ENCODE measurements around the gene ANKK1. TPM values are rescaled to one million over a fixed set of nuclear protein-coding genes. Genes with fewer than 3 reads are reported as not detected.

Gene ANKK1
- total and polyA plus RNA-seq, 9 of the 15 experiments (the other 6 are each of a cell fraction or from before 2014, with no cell fraction given) = not detected

DNA sequence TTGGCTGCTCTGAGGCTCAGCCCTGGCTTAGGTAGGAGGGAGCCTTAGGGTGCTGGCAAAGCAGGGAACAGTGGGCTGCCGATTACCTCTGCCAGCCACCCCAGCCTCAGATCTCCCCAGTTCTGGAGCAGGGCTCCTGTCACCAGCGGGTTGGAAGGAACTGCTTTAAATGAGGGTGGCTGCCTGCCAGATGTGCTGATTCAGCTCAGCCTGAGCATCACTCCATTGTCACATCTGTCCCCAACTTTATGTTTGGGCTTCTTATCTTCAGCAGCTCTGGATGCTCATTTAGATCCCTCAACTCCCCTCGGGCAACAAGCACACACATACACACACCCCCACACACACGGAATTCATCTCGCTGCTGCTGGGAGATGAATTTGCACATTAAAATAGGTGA, 16.9 kb upstream of the ANKK1 start:
- H3K4me1 ChIP-seq (replicated peaks in 1 of 2; ENCODE audit: control insufficient read depth in 2 of 2, insufficient read depth in 2 of 2, low read length in 2 of 2) = peaks cover 0 to 8% of the 10 kb centered on the region in 2 experiments; a peak in 3 of 5 replicates
- no peak overlapping the region for H2AFZ ChIP-seq (ENCODE audit: low read depth, low read length)
- H3K36me3 ChIP-seq (ENCODE audit: control insufficient read depth, insufficient read depth, low read length) = no peaks in the 10 kb centered on the region
- H3K9me3 ChIP-seq (replicated peaks; ENCODE audit: control insufficient read depth, insufficient read depth, low read depth, low read length) = no peaks in the 10 kb centered on the region
- 2% methylated on average over 5 of the region's 5 CpGs for WGBS (ENCODE audit: insufficient coverage, low coverage, missing lambda C conversion rate)
- H3K79me2 ChIP-seq (ENCODE audit: control insufficient read depth, insufficient read depth, low read length) = no peaks in the 10 kb centered on the region
- intact Hi-C loops (cut with micrococcal nuclease) = no loop called here
- H3K4me2 ChIP-seq (ENCODE audit: insufficient read depth, low read length) = no peak overlapping the region
- in situ Hi-C loops (cut with MboI) = no loop called here
- ChIA-PET POLR2A (no interaction called here), CTCF (ENCODE audit: low intra/inter-chr PET ratio) (no interaction called here)
- TF ChIP-seq CBFA2T2 (conservative IDR thresholded peaks at IDR 0.05) = peak; percentile 36; the same call in 1 of the 2 replicates
- TF ChIP-seq, protein P1, sequence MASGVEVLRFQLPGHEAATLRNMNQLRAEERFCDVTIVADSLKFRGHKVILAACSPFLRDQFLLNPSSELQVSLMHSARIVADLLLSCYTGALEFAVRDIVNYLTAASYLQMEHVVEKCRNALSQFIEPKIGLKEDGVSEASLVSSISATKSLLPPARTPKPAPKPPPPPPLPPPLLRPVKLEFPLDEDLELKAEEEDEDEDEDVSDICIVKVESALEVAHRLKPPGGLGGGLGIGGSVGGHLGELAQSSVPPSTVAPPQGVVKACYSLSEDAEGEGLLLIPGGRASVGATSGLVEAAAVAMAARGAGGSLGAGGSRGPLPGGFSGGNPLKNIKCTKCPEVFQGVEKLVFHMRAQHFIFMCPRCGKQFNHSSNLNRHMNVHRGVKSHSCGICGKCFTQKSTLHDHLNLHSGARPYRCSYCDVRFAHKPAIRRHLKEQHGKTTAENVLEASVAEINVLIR (CRISPR knock-in tag; IDR thresholded peaks at IDR 0.05) = no peak
- TF ChIP-seq RCOR1 (IDR thresholded peaks at IDR 0.05; ENCODE audit: borderline replicate concordance in 1 of 2, low read depth in 2 of 2, low read length in 2 of 2) = 0 out of 4 replicates have a peak, but pooled peaks of 1 of the 2 experiments have one; percentile 24
- peak; percentile 33; the same call in 1 of the 2 replicates for TF ChIP-seq MAFK (IDR thresholded peaks at IDR 0.05; ENCODE audit: low read length)
- peak; percentile 47 for TF ChIP-seq CBFA2T3 (IDR thresholded peaks at IDR 0.05)
- no peak for TF ChIP-seq NR1H2 (CRISPR knock-in tag; IDR thresholded peaks at IDR 0.05)
- TF ChIP-seq L3MBTL2 (IDR thresholded peaks at IDR 0.05) = no peak
- TF ChIP-seq, protein P2, sequence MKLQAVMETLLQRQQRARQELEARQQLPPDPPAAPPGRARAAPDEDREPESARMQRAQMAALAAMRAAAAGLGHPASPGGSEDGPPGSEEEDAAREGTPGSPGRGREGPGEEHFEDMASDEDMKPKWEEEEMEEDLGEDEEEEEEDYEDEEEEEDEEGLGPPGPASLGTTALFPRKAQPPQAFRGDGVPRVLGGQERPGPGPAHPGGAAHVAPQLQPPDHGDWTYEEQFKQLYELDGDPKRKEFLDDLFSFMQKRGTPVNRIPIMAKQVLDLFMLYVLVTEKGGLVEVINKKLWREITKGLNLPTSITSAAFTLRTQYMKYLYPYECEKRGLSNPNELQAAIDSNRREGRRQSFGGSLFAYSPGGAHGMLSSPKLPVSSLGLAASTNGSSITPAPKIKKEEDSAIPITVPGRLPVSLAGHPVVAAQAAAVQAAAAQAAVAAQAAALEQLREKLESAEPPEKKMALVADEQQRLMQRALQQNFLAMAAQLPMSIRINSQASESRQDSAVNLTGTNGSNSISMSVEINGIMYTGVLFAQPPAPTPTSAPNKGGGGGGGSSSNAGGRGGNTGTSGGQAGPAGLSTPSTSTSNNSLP (IDR thresholded peaks at IDR 0.05; ENCODE audit: borderline replicate concordance, low read depth, low read length) = no peak
- TF ChIP-seq, protein P3, sequence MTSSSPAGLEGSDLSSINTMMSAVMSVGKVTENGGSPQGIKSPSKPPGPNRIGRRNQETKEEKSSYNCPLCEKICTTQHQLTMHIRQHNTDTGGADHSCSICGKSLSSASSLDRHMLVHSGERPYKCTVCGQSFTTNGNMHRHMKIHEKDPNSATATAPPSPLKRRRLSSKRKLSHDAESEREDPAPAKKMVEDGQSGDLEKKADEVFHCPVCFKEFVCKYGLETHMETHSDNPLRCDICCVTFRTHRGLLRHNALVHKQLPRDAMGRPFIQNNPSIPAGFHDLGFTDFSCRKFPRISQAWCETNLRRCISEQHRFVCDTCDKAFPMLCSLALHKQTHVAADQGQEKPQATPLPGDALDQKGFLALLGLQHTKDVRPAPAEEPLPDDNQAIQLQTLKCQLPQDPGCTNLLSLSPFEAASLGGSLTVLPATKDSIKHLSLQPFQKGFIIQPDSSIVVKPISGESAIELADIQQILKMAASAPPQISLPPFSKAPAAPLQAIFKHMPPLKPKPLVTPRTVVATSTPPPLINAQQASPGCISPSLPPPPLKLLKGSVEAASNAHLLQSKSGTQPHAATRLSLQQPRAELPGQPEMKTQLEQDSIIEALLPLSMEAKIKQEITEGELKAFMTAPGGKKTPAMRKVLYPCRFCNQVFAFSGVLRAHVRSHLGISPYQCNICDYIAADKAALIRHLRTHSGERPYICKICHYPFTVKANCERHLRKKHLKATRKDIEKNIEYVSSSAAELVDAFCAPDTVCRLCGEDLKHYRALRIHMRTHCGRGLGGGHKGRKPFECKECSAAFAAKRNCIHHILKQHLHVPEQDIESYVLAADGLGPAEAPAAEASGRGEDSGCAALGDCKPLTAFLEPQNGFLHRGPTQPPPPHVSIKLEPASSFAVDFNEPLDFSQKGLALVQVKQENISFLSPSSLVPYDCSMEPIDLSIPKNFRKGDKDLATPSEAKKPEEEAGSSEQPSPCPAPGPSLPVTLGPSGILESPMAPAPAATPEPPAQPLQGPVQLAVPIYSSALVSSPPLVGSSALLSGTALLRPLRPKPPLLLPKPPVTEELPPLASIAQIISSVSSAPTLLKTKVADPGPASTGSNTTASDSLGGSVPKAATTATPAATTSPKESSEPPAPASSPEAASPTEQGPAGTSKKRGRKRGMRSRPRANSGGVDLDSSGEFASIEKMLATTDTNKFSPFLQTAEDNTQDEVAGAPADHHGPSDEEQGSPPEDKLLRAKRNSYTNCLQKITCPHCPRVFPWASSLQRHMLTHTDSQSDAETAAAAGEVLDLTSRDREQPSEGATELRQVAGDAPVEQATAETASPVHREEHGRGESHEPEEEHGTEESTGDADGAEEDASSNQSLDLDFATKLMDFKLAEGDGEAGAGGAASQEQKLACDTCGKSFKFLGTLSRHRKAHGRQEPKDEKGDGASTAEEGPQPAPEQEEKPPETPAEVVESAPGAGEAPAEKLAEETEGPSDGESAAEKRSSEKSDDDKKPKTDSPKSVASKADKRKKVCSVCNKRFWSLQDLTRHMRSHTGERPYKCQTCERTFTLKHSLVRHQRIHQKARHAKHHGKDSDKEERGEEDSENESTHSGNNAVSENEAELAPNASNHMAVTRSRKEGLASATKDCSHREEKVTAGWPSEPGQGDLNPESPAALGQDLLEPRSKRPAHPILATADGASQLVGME (CRISPR knock-in tag; IDR thresholded peaks at IDR 0.05) = no peak
- TF ChIP-seq MEF2D (tag; conservative IDR thresholded peaks at IDR 0.05; ENCODE audit: low read depth) = no peak
- TF ChIP-seq NFIC (IDR thresholded peaks at IDR 0.05) = peak; percentile 41
- TF ChIP-seq C11orf30 (IDR thresholded peaks at IDR 0.05; ENCODE audit: low read depth) = peak; percentile 80
- TF ChIP-seq CTBP1 (IDR thresholded peaks at IDR 0.05; ENCODE audit: borderline replicate concordance) = peak; percentile 20; the same call in 1 of the 2 replicates
- 0 out of 2 replicates have a peak, but pooled peaks have one; percentile 14 for TF ChIP-seq MAFF (IDR thresholded peaks at IDR 0.05; ENCODE audit: low read length)
- peak; percentile 77 for TF ChIP-seq MAFG (tag; conservative IDR thresholded peaks at IDR 0.05)
- peak; percentile 86 for TF ChIP-seq ZNF316 (IDR thresholded peaks at IDR 0.05)
- TF ChIP-seq ZNF263 (CRISPR knock-in tag; IDR thresholded peaks at IDR 0.05; ENCODE audit: borderline replicate concordance) = no peak
- no peak for ATAC-seq
- H3K27ac ChIP-seq (ENCODE audit: extremely low read depth, low read depth, low read length) = no peak overlapping the region
- no peak for FAIRE-seq
- no peak overlapping the region for H3K4me3 ChIP-seq
- H3K9ac ChIP-seq (ENCODE audit: insufficient read depth in 1 of 2, low read depth in 2 of 2, low read length in 2 of 2) = no peak overlapping the region
- peaks cover 0 to 21% of the 10 kb centered on the region in 2 experiments; a peak in 2 of 5 replicates for H3K27me3 ChIP-seq (ENCODE audit: control insufficient read depth in 2 of 2, insufficient read depth in 2 of 2, low read length in 2 of 2)
- BruUV-seq (replicated peaks) = no TSS peak
- H4K20me1 ChIP-seq (replicated peaks; ENCODE audit: control insufficient read depth, insufficient read depth, low read length) = no peaks in the 10 kb centered on the region
- H3K9me1 ChIP-seq (ENCODE audit: control insufficient read depth, insufficient read depth, low read length) = no peaks in the 10 kb centered on the region
- peak in 1 of 4 experiments; percentile 26 for DNase-seq (ENCODE audit: extremely low read depth in 1 of 4, low spot score in 3 of 4)
